Measurements from ENCODE around the gene CDHR4. TPM values are rescaled to one million over a fixed set of nuclear protein-coding genes. Genes with fewer than 3 reads are reported as not detected.

The CDHR4 gene
- total and polyA plus RNA-seq, 9 of the 15 experiments (the other 6 are each of a cell fraction or from before 2014, with no cell fraction given) = 0.21 TPM; not detected in 8

DNA sequence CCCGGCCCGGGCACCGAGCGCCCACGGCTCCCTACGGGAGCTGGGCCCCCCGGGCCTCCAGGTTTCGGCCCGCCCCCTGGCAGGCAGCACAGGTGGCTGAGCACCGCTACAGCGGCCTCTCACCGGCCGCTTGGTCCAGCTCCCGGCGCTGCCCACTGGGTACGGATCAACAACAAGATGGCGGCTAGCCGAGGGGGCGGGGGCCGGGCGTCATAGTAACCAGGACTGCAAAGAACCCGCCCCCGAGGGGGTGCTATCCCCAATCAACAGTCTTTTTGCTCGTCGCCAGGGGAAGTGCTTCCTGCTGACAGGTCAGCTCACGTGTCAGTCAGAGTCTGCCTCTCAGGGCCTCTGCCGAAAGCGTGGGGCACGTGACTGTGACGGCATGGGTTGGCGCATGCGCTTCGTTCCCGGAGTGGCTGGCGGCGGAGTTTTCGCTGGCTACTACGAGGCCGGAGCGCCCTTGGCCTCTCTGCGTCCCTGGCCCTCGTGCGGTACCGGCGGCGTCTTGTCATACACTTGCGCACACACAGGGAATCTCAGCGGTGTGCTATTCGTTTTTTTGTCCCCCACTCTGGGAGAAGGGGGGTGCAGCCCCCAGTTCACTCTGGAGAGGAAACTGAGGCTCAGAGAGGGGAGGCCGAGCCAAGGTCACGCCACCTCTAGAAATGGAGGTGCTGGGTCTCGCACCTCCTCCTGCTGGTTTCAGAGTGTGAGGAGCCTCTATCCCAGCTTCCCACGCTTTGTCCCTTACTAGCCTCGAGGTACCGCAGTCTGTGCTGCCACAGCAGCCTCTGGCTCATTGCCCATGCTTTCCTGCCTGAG lies 13.1 kb downstream of the CDHR4 start, which contains the start of gene IP6K1 (continued):
- TF ChIP-seq HMBOX1 (IDR thresholded peaks at IDR 0.05) (no peak), SFPQ (IDR thresholded peaks at IDR 0.05; ENCODE audit: low read depth, low read length) (no peak), ELF4 (CRISPR knock-in tag; IDR thresholded peaks at IDR 0.05) (no peak), NELFE (IDR thresholded peaks at IDR 0.05; ENCODE audit: insufficient read depth, insufficient read length) (no peak), HSF4 (CRISPR knock-in tag; IDR thresholded peaks at IDR 0.05; ENCODE audit: borderline replicate concordance) (no peak; the same call in 1 of the 2 replicates), FIP1L1 (IDR thresholded peaks at IDR 0.05; ENCODE audit: low read depth, low read length, poor library complexity, severe bottlenecking) (peak; percentile 30), ZBED1 (IDR thresholded peaks at IDR 0.05) (no peak), RUNX1 (IDR thresholded peaks at IDR 0.05; ENCODE audit: low read depth) (no peak), NUFIP1 (IDR thresholded peaks at IDR 0.05; ENCODE audit: partially characterized antibody) (peak; percentile 76), SPI1 (IDR thresholded peaks at IDR 0.05; ENCODE audit: borderline replicate concordance, low read depth, low read length) (0 out of 2 replicates have a peak, but pooled peaks have one; percentile 22), ZNF232 (CRISPR knock-in tag; IDR thresholded peaks at IDR 0.05) (no peak), GABPB2 (CRISPR knock-in tag; conservative IDR thresholded peaks at IDR 0.05) (no peak), PTTG1 (tag; IDR thresholded peaks at IDR 0.05; ENCODE audit: low read depth) (no peak), EP400 (IDR thresholded peaks at IDR 0.05) (peak; percentile 68), ETV6 (IDR thresholded peaks at IDR 0.05; ENCODE audit: borderline replicate concordance in 1 of 2, low read depth in 2 of 2, low read length in 1 of 2) (no peak), ETV6 (CRISPR knock-in tag; IDR thresholded peaks at IDR 0.05; ENCODE audit: borderline replicate concordance) (no peak), MAZ (CRISPR knock-in tag; conservative IDR thresholded peaks at IDR 0.05 in 1 of 2, IDR thresholded peaks at IDR 0.05 in 1 of 2) (peak; percentile 23 to 43; a peak in 3 of 4 replicates), LARP7 (IDR thresholded peaks at IDR 0.05) (no peak)
- TF ChIP-seq, protein P1, sequence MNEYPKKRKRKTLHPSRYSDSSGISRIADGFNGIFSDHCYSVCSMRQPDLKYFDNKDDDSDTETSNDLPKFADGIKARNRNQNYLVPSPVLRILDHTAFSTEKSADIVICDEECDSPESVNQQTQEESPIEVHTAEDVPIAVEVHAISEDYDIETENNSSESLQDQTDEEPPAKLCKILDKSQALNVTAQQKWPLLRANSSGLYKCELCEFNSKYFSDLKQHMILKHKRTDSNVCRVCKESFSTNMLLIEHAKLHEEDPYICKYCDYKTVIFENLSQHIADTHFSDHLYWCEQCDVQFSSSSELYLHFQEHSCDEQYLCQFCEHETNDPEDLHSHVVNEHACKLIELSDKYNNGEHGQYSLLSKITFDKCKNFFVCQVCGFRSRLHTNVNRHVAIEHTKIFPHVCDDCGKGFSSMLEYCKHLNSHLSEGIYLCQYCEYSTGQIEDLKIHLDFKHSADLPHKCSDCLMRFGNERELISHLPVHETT (CRISPR knock-in tag; conservative IDR thresholded peaks at IDR 0.05 in 1 of 2, IDR thresholded peaks at IDR 0.05 in 1 of 2) = peak in 1 of 2 experiments; percentile 80; a peak in 2 of 4 replicates
- TF ChIP-seq, protein P2, sequence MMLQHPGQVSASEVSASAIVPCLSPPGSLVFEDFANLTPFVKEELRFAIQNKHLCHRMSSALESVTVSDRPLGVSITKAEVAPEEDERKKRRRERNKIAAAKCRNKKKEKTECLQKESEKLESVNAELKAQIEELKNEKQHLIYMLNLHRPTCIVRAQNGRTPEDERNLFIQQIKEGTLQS (IDR thresholded peaks at IDR 0.05) = peak; percentile 61
- TF ChIP-seq, protein P2 (CRISPR knock-in tag; conservative IDR thresholded peaks at IDR 0.05) = no peak
